ENCODE results near the gene LILRA6.
"Not testable (repeated sequence)": the region's sequence is repeated elsewhere in the genome, so short reads cannot be mapped to it uniquely, and the experiment has no call there.

The LILRA6 gene

GRCh38 chr19:54262470-54262869, 19.9 kb upstream of the LILRA6 start:
- no peak for DNase-seq (ENCODE audit: low spot score)

- DNase-seq (ENCODE audit: low spot score): no peak
These were observed 19.5 kb upstream of the LILRA6 start for GRCh38 chr19:54262066-54262465.

GRCh38 chr19:54257116-54257480, 14.5 kb upstream of the LILRA6 start, which contains the start of gene LILRB5:
TSS of gene LILRB5 (minus strand) at chr19:54257273. CDS start at chr19:54257193, 80 bp downstream.
- DNase-seq (ENCODE audit: low spot score): no peak

GRCh38 chr19:54256250-54257115, 13.9 kb upstream of the LILRA6 start:
- no peak for DNase-seq (ENCODE audit: low spot score)

- DNase-seq (ENCODE audit: low spot score): no peak
These were observed 12.7 kb upstream of the LILRA6 start for GRCh38 chr19:54255105-54255775.

- DNase-seq (ENCODE audit: low spot score): no peak
These were observed 11.8 kb upstream of the LILRA6 start for GRCh38 chr19:54254195-54254906.

- no peak for DNase-seq (ENCODE audit: low spot score)
These were observed 11.0 kb upstream of the LILRA6 start for GRCh38 chr19:54253331-54254194.

- no peak for DNase-seq (ENCODE audit: low spot score)
These were observed 10.3 kb upstream of the LILRA6 start for GRCh38 chr19:54252845-54253244.

- DNase-seq (ENCODE audit: low spot score): no peak
These were observed 9.7 kb upstream of the LILRA6 start for GRCh38 chr19:54252243-54252642.

GRCh38 chr19:54248016-54248601, 5.5 kb upstream of the LILRA6 start:
- DNase-seq (ENCODE audit: low spot score): no peak

GRCh38 chr19:54247106-54247930, 4.7 kb upstream of the LILRA6 start:
- DNase-seq (ENCODE audit: low spot score): no peak

- DNase-seq (ENCODE audit: low spot score): no peak
These were observed 3.3 kb upstream of the LILRA6 start for GRCh38 chr19:54245936-54246335.

- not testable (repeated sequence) for DNase-seq (ENCODE audit: low spot score)
These were observed 1.2 kb upstream of the LILRA6 start for GRCh38 chr19:54243809-54244208.

- not testable (repeated sequence) for DNase-seq (ENCODE audit: low spot score)
These were observed 356 bp downstream of the LILRA6 start for GRCh38 chr19:54242234-54242633.

- not testable (repeated sequence) for DNase-seq (ENCODE audit: low spot score)
These were observed 1.9 kb downstream of the LILRA6 start for GRCh38 chr19:54240372-54241336.

- DNase-seq (ENCODE audit: low spot score): not testable (repeated sequence)
These were observed 2.9 kb downstream of the LILRA6 start for GRCh38 chr19:54239491-54240371.

- DNase-seq (ENCODE audit: low spot score): no peak
These were observed 8.6 kb downstream of the LILRA6 start for GRCh38 chr19:54233941-54234340.
